Activated T-cell treated with anti-CD3 and anti-CD28 coated beads, Interleukin-2, amount 50 U/mL, for 72 hours (primary cell): ENCODE results near the gene MAP3K19. TPM values are rescaled to one million over a fixed set of nuclear protein-coding genes. Genes with fewer than 3 reads are reported as not detected.
A peak's percentile ranks its signal among the peaks of the same experiment; 100 is the strongest.
"Not testable (repeated sequence)": the region's sequence is repeated elsewhere in the genome, so short reads cannot be mapped to it uniquely, and the experiment has no call there.

ENCODE experiments used
- ATAC-seq, 2 donors: fragments of 150-1000 bp; cut with Tn5 transposase; replicated peaks in 1 of 2; 2 replicates each; pipeline ENCODE4 v1.10.0; 2021; ENCODE audit warnings: moderate library complexity in 2 of 2, mild to moderate bottlenecking in 1 of 2
- DNase-seq, 2 donors: peaks; one replicate each; pipeline ENCODE4 v3.0.0; 2021 to 2022; ENCODE audit warnings: mixed read lengths in 1 of 2
- H3K27ac Mint-ChIP-seq: one replicate; pipeline ENCODE4 v1.8.0; 2022; ENCODE audit warnings: mild to moderate bottlenecking, moderate library complexity, mixed read lengths
- H3K27me3 Mint-ChIP-seq: one replicate; pipeline ENCODE4 v1.8.0; 2022; ENCODE audit warnings: low read depth, mixed read lengths
- H3K36me3 Mint-ChIP-seq, 2 donors: one replicate each; pipeline ENCODE4 v1.8.0; 2022; ENCODE audit warnings: mixed read lengths in 2 of 2, mild to moderate bottlenecking in 1 of 2; ENCODE audit not compliant: insufficient read depth in 2 of 2
- H3K4me1 Mint-ChIP-seq: one replicate; pipeline ENCODE4 v1.8.0; 2022; ENCODE audit warnings: low read depth, mixed read lengths
- H3K4me3 Mint-ChIP-seq, 2 donors: one replicate each; pipeline ENCODE4 v1.8.0; 2022; ENCODE audit warnings: mild to moderate bottlenecking in 2 of 2, mixed read lengths in 2 of 2, moderate library complexity in 2 of 2
- H3K9me3 Mint-ChIP-seq, 2 donors: one replicate each; pipeline ENCODE4 v1.8.0; 2022; ENCODE audit warnings: mixed read lengths in 2 of 2
- total RNA-seq, 2 donors: library from RNA; stranded (reverse); gene quantifications; one replicate each; pipeline ENCODE4 v1.2.3, GENCODE V29; 2022

Gene MAP3K19
- total RNA-seq, 2 donors from 2014 or later: not detected

DNA sequence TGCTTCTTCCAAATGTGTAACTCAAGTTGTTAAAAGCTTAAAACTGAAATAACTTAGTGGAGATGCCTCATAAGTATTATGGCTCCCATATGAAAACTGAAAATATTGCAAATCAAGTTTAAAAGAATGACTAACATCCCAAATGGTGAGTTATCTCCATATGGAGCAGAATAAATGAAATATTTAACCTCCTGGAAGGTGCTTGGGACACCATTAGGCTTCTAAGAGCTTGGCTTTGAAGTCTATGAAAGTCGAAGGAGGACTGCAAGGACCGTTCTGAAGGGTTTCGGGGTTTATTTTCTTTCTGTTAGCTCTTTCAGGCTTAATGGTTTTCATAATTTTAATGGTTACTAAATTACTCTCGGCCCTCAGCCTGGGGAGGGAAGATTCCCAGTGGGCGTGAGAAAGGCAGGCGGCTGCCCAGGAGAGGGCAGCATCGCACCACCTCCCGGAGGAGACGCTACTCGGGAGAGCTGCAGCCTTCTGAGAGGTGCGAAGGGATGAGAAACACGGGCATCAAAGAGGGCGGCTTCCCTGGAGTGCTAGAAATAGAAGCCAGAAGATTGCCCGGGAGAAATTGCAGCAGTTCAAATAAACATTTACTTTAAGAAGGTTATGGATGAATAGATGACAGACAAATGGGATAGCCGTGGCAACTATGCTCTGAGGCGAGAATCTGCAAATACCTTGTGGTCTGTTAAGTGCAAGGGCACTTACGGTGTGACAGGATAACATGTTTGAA is 43.1 kb downstream of the MAP3K19 start:
- Mint-ChIP-seq H3K27me3 (peaks cover 33% of the 10 kb centered on the region), H3K9me3 (no peaks in the 10 kb centered on the region), H3K4me3 (no peak overlapping the region), H3K27ac (no peak overlapping the region), H3K4me1 (no peaks in the 10 kb centered on the region), H3K36me3 (no peaks in the 10 kb centered on the region)
- DNase-seq (peak; percentile 75 to 82), ATAC-seq (peak; percentile 93 to 99)

DNA sequence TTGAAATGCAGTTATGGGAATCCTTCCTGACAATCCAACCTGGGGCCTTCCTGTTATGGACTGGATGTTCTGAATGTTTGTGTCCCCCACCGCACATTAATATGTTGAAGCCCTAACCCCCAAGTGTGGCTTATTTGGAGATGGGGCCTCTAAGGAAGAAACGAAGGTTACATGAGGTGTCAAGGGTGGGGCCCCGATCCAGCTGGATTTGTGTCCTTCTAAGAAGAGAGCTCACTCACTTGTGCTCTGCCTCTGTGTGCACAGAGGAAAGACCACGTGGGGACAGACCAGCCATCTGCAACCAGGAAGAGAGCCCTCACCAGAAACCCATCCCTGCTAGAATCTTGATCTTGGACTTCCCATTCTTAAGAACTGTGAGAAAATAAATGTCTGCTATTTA is 44.4 kb downstream of the MAP3K19 start:
- Mint-ChIP-seq H3K4me3 (no peak overlapping the region), H3K9me3 (no peaks in the 10 kb centered on the region), H3K27me3 (peaks cover 33% of the 10 kb centered on the region), H3K27ac (no peak overlapping the region), H3K4me1 (no peaks in the 10 kb centered on the region), H3K36me3 (no peaks in the 10 kb centered on the region)
- DNase-seq: no peak
- ATAC-seq: no peak

DNA sequence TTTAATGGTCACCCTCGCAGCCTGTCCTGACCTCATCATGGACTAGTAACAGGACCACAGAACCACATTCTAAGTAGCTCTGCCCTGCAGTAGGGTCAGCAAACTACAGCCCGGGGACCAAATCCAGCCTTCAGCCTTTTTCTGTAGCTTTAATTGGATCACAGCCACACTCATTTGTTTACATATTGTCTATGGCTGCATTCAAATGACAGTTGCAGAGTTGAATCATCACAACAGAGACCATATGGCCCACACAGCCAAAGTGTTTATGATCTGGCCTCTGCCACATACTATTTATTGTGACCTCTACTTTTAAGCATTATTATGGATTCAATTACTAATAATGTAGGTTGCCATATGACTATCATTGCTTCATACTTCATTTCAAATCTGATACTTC is 47.7 kb downstream of the MAP3K19 start:
- Mint-ChIP-seq H3K4me3 (no peak overlapping the region), H3K36me3 (no peaks in the 10 kb centered on the region), H3K4me1 (no peaks in the 10 kb centered on the region), H3K27ac (no peak overlapping the region), H3K9me3 (no peaks in the 10 kb centered on the region), H3K27me3 (peaks cover 5% of the 10 kb centered on the region)
- no peak for DNase-seq
- no peak for ATAC-seq

DNA sequence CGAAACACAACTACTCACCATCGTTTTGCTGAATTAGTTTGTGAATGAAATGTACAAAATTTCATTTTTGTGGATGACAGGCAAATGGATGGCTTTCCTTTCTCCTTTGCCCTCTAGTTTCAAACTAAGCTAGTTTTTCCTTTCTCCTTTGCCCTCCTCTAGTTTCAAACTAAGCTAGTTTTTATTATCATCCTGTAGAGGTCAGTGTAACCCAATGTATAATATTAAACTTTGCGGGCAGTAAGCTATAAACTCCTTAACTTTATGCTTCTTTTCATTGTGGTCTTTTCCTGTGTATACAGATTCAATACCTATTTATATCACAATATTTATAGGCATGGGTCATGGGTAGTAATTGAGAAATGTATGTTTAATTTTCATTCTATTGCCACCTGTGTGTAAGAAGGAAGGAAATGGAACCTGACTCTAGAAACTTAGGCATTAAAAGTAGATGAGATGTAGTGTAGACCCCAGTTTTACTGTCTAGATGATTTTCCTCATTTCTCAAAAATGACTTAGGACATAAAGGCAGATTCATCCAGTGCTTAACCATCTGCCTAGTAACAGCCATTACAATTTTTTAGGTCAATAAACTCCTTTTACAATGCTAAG is 58.1 kb downstream of the MAP3K19 start:
- Mint-ChIP-seq H3K36me3 (peaks cover under 1 to 2% of the 10 kb centered on the region in 2 donors), H3K4me3 (no peak overlapping the region), H3K9me3 (peaks cover under 1% of the 10 kb centered on the region in 2 donors), H3K27me3 (peaks cover 8% of the 10 kb centered on the region), H3K27ac (no peak overlapping the region), H3K4me1 (no peaks in the 10 kb centered on the region)
- ATAC-seq (peak in 1 of 2 donors; percentile 50), DNase-seq (no peak)

DNA sequence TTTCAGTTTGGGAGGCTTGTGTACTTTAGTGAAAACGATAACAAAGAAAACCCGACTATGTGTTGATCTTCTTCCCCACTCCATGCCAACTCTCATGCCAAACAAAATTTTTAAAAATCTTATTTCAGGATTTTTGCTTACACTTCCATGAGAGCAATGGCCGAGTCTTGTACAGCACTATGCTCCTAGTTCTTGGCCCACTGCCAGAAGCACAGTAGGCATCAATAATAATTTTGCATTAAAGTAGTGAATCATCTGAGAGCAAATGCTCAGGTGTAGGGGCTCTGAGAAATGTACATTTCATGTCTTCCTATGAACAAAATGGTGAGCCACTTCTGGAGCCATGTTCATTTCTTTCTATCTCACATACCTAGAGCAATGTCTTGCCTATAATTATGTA is 62.2 kb downstream of the MAP3K19 start:
- H3K36me3 Mint-ChIP-seq: peaks cover 1 to 3% of the 10 kb centered on the region in 2 donors
- no peak overlapping the region for H3K27ac Mint-ChIP-seq
- H3K4me3 Mint-ChIP-seq: no peak overlapping the region
- DNase-seq: no peak
- peaks cover 2 to 3% of the 10 kb centered on the region in 2 donors for H3K9me3 Mint-ChIP-seq
- peaks cover 8% of the 10 kb centered on the region for H3K27me3 Mint-ChIP-seq
- ATAC-seq: no peak
- H3K4me1 Mint-ChIP-seq: peaks cover 8% of the 10 kb centered on the region

DNA sequence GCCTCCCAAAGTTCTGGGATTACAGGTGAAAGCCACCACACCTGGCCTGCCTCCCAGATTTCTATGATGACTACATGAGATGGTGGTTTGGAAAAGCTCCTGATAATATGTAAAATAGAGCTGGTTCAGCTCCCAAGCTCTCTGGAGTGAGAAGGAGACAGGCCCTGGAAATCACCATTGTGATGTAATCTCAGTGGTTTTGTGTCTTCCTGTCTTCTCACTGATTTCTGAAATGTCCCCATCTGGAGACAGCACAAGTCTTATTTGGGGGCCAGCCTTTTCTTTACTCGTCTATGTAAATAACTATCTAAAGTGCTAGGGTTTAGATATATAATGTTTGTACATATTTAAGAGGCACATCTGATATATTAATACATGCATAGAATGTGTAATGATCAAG is 64.6 kb downstream of the MAP3K19 start:
- no peak for ATAC-seq
- Mint-ChIP-seq H3K36me3 (peaks cover 1 to 3% of the 10 kb centered on the region in 2 donors), H3K9me3 (peaks cover 2 to 3% of the 10 kb centered on the region in 2 donors), H3K4me3 (no peak overlapping the region), H3K27ac (no peak overlapping the region), H3K27me3 (peaks cover 8% of the 10 kb centered on the region), H3K4me1 (peaks cover 8% of the 10 kb centered on the region)
- DNase-seq: no peak

DNA sequence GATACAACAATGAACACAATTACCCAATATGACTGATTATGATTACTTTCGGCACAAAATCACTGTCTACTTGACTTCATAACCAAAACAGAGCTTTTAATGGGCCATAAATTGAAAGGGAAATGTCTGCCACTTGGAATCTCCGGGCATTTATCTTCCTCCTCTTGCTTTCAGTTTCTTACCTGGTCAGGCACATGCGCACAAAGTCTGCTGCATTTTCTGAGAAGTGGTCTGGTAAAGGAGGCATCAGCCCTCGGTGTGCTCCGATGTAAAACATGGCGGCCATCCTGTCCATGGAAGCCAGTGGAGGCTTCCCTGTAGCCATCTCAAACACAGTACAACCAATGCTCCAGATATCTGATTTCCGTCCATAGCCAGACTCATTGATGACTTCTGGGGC is 66.6 kb downstream of the MAP3K19 start:
- H3K4me1 Mint-ChIP-seq: peaks cover 8% of the 10 kb centered on the region
- H3K27ac Mint-ChIP-seq: no peak overlapping the region
- peaks cover 1 to 3% of the 10 kb centered on the region in 2 donors for H3K36me3 Mint-ChIP-seq
- no peak overlapping the region for H3K4me3 Mint-ChIP-seq
- H3K27me3 Mint-ChIP-seq: no peaks in the 10 kb centered on the region
- peaks cover 2 to 3% of the 10 kb centered on the region in 2 donors for H3K9me3 Mint-ChIP-seq
- DNase-seq (no peak), ATAC-seq (no peak)

DNA sequence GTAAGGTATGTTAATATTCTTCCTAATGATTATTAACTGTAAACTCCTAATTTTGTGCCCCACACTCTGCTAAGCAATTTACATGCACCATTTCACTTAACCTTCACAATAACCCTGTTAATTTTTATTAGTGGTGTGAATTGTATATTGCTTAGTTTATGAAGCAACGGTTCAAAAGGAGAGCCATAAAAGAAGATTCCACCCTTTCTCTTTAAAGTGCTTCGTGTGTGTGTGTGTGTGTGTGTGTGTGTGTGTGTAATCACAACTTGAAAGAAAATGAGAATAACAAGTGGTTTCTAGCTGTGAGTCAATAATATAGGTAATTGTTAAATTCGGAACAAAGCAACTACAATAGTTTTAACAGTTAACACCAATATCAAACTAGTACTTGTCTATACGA is 68.0 kb downstream of the MAP3K19 start:
- no peak overlapping the region for H3K27ac Mint-ChIP-seq
- H3K4me3 Mint-ChIP-seq: no peak overlapping the region
- peaks cover 8% of the 10 kb centered on the region for H3K4me1 Mint-ChIP-seq
- ATAC-seq (no peak), DNase-seq (no peak)
- peaks cover 10 to 11% of the 10 kb centered on the region in 2 donors for H3K9me3 Mint-ChIP-seq
- peaks cover 9 to 11% of the 10 kb centered on the region in 2 donors for H3K36me3 Mint-ChIP-seq
- H3K27me3 Mint-ChIP-seq: no peaks in the 10 kb centered on the region

DNA sequence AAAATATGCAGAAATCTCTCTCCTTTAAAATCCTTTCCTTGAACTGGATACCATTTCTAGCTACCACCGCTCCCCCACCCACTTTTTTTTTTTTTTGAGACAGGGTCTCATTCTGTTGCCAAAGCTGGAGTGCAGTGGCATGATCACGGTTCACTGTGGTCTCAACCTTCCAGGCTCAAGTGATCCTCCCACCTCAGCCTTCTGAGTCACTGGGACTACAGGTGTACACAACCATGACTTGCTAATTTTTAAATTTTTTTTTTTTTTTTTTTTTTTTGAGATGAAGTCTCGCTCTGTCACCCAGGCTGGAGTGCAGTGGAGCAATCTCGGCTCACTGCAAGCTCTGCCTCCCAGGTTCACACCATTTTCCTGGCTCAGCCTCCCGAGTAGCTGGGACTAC is 70.1 kb downstream of the MAP3K19 start:
- Mint-ChIP-seq H3K36me3 (peaks cover 11 to 18% of the 10 kb centered on the region in 2 donors), H3K9me3 (peaks cover 13 to 14% of the 10 kb centered on the region in 2 donors)
- DNase-seq, H3K4me1 Mint-ChIP-seq, ATAC-seq, H3K27me3 Mint-ChIP-seq, H3K4me3 Mint-ChIP-seq, H3K27ac Mint-ChIP-seq: not testable (repeated sequence)

DNA sequence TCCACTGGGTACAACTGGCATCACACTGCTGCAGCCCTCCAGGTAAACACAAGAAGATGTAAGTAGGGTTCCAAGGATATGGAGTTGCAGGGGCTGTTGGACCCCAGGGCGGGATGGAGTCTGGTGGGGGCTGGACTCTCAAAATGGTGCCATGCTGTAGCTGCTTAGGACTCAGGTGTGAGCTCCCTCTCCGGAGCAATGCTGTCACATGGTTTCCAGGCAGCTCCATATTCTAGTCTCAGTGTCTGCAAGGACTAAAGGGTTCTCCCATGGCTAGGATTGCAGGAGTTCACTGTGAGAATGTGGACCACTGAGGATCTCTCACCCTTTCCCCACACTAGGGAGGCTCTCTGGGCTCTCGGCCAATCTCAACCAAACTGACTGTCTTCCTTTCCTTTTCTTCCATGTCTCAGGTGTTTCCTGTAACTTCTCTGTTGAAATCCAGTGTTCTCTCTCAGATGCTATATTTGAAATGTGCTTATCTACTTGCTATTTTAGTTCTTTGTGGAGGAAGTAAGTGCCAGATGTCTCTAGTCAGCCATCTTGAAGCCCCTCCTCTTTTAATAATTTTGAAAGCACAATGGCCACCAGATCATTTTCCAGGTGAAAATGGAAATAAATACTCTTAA is 71.1 kb downstream of the MAP3K19 start:
- peaks cover 11 to 18% of the 10 kb centered on the region in 2 donors for H3K36me3 Mint-ChIP-seq
- no peak overlapping the region for H3K4me3 Mint-ChIP-seq
- H3K27ac Mint-ChIP-seq: no peak overlapping the region
- DNase-seq (no peak), ATAC-seq (no peak)
- peaks cover 9% of the 10 kb centered on the region for H3K4me1 Mint-ChIP-seq
- H3K27me3 Mint-ChIP-seq: no peaks in the 10 kb centered on the region
- H3K9me3 Mint-ChIP-seq: peaks cover 14 to 17% of the 10 kb centered on the region in 2 donors

DNA sequence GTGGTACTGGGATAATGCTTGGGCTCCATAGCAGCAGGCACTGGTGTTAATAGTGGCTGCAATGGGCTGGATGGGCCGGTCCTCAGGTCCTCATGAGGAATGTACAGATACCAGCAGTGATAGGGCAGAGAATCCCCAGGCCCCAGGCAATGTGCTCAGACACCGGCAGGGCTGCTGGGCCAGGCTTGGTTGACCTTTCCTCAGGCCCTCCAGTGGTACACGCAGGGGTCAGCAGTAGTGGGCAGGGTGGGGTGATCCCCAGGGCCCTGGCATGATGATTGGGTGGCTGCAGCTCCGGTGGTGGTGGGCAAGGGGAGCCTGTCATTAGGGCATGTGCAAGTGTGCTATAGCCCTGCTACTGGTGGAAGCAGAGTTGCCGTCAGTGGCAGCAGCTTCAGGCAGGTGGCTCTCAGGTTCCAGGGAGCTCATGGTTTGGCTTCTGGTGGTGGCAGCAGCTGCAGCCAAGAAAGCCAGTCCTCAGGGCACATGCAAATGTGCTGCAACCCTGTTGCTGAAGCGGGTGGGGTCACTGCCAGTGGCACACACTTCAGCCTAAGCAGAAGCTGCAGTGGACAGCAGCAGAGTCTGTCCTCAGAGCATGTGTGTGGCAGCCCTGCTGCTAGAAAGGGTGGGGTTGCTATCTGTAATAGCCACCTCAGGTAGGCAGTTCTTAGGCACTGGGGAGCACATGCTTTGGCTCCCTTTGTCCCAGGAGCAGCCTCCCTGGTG is 71.8 kb downstream of the MAP3K19 start:
- no peak overlapping the region for H3K4me3 Mint-ChIP-seq
- peaks cover 9% of the 10 kb centered on the region for H3K4me1 Mint-ChIP-seq
- H3K27ac Mint-ChIP-seq: no peak overlapping the region
- DNase-seq (no peak), ATAC-seq (no peak)
- H3K36me3 Mint-ChIP-seq: peaks cover 14 to 18% of the 10 kb centered on the region in 2 donors
- H3K9me3 Mint-ChIP-seq: peaks cover 18 to 20% of the 10 kb centered on the region in 2 donors
- H3K27me3 Mint-ChIP-seq: no peaks in the 10 kb centered on the region

DNA sequence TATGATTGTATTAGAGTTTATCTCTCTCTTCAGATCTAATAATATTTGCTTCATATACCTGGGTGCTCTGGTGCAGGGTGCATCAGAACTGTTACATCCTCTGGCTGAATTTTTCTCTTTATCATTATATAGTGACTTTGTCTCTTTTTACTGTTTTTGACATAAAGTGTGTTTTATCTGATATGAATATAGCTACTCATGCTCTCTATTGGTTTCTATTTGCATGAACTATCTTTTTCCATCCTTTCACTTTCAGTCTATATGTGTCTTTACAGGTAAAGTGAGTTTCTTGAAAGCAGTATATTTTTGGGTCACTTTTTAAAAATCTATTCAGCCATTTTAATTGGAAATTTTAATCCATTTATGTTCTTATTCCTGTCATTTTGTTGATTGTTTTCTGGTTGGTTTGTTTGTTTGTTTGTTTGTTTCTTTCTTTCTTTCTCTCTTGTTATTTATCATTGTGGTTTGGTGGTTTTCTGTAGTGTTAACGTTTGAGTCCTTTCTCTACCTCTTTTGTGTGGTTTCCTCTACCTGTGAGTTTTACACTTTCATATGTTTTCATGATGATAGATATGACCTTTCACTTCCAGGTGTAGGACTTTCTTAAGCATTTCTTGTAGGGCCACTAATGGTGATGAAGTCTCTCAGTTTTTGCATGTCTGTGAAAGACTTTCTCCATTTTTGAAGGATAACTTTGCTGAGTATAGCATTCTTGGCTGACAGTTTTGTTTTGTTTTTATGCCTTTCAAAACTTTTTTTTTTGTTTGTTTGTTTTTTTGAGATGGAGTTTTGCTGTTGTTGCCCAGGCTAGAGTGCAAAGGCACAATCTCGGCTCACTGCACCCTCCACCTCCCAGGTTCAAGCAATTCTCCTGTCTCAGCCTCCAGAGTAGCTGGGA is 73.8 kb downstream of the MAP3K19 start:
- H3K27me3 Mint-ChIP-seq: no peaks in the 10 kb centered on the region
- DNase-seq (no peak), ATAC-seq (peak; percentile 81 to 87)
- H3K9me3 Mint-ChIP-seq: peaks cover 22 to 26% of the 10 kb centered on the region in 2 donors
- peaks cover 9% of the 10 kb centered on the region for H3K4me1 Mint-ChIP-seq
- peak overlapping the region; percentile 16 for H3K27ac Mint-ChIP-seq
- H3K36me3 Mint-ChIP-seq: peaks cover 16 to 25% of the 10 kb centered on the region in 2 donors
- H3K4me3 Mint-ChIP-seq: peak overlapping the region in 1 of 2 donors; percentile 10
